ENCODE data around the gene TICAM2.

The TICAM2 gene

DNA sequence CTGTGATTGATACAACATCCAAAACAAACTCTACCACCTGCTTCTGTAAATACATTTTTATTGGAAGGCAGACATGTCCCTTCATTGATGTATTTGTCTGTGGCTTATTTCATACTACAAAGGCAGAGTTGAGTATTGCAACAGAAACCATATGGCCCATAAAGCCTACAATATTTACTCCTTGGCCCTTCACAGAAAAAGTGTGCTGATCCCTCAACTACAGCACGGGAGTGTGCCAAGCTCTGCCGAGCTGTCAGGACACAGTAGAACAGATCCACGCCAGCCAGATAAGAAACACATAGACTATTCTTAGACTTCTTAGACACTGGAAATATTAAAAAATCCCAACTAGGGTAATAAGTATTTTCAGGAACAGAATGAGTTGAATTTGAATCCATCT is 13.2 kb downstream of the TICAM2 start:
- TF ChIP-seq, protein P1, sequence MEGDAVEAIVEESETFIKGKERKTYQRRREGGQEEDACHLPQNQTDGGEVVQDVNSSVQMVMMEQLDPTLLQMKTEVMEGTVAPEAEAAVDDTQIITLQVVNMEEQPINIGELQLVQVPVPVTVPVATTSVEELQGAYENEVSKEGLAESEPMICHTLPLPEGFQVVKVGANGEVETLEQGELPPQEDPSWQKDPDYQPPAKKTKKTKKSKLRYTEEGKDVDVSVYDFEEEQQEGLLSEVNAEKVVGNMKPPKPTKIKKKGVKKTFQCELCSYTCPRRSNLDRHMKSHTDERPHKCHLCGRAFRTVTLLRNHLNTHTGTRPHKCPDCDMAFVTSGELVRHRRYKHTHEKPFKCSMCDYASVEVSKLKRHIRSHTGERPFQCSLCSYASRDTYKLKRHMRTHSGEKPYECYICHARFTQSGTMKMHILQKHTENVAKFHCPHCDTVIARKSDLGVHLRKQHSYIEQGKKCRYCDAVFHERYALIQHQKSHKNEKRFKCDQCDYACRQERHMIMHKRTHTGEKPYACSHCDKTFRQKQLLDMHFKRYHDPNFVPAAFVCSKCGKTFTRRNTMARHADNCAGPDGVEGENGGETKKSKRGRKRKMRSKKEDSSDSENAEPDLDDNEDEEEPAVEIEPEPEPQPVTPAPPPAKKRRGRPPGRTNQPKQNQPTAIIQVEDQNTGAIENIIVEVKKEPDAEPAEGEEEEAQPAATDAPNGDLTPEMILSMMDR (IDR thresholded peaks at IDR 0.05; ENCODE audit: borderline replicate concordance, insufficient read depth, low read depth, low read length), result no peak

DNA sequence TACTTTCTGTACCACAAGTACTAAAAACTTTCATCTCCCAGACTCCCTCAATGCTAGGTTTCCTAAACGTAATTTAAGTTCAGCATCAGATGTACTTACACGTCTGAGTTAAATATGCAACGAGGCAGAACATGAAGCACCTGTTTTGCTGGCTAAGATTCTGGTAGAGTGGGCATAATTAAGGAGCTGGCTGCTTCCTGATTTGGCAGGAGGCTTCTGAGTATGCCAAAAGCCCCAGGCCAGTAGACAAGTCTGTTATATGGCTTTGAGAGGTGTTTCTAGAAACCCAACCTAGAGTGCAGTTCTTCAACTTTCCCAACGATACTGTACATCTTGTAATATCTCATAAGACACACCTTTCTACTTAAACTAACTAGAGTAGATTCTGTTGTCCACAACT is 13.6 kb downstream of the TICAM2 start:
- TF ChIP-seq, protein P1 (IDR thresholded peaks at IDR 0.05; ENCODE audit: borderline replicate concordance, insufficient read depth, low read depth, low read length), result no peak
- no peak overlapping the region for H3K4me3 ChIP-seq (ENCODE audit: low read depth, low read length)

More for the DNA sequence above, 13.2 kb downstream of the TICAM2 start:
- no peak overlapping the region for H3K4me3 ChIP-seq (ENCODE audit: low read depth, low read length)

DNA sequence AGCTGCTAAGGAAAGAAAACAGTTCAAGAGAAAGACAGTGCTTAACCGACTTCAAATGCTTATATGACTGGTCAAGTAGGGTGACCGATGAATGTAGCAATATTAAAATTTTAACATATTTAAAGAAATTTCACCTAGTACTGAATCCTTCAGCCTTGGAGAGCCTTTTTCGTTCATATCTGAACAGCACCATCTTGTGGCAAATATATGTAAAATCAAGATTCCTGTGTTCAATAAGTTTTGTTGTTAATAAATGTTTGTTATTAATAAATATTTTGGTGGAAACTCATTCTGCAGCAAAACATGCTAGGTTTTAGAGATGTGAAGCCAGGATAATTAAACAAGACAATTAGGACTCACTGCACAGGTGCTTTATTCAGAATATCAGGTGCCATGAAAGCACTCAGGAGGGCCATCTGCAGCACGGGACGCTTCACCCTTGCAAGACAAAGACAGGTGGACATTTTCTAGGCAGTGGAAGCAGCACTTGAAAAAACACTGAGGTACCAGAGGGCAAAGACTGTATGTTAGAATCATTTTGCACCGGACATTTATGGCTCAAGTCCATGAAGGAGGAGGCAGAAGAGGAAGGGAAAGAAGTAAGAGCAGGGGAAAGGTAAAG is 15.6 kb downstream of the TICAM2 start:
- TF ChIP-seq, protein P1 (IDR thresholded peaks at IDR 0.05; ENCODE audit: borderline replicate concordance, insufficient read depth, low read depth, low read length), result no peak
- H3K4me3 ChIP-seq (ENCODE audit: low read depth, low read length), result no peak overlapping the region

DNA sequence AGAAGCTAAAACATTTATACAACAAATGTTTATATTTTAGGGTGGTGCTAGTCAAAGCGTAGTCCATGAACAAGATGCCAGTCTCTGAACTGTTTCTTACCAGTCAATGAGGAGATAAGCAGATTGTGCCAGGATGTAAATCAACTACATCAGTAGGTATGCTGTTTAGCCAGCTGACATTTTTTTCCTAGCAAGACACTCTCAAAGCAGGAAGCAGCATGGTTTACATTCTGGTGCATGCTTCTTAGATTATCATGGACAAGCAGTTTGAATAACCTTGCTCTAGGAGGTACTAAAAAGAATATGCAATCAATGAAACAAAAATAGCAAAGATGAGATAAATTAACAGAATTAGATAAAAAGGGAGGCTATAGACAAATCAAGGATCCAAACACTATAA is 17.0 kb downstream of the TICAM2 start:
- no peak overlapping the region for H3K4me3 ChIP-seq (ENCODE audit: low read depth, low read length)
- TF ChIP-seq, protein P1 (IDR thresholded peaks at IDR 0.05; ENCODE audit: borderline replicate concordance, insufficient read depth, low read depth, low read length), result no peak

DNA sequence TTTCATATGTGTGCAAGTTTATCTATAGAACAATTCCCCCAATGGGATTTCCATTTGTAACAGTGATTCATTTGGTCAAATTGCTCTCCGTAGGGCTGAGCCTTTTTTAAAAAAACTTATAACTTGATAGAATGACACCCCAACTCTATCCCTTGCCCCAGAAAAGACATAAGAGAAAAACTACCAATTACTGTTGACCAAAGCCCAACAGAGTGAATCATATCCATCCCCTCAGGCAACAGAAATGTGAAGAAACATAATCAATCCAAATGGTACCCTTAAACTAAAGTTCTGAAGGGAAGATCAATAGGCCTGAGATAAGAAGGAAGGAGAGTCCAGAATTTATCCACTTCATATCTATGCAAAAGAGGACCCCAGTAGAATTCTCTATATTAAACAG is 17.8 kb downstream of the TICAM2 start:
- TF ChIP-seq, protein P1 (IDR thresholded peaks at IDR 0.05; ENCODE audit: borderline replicate concordance, insufficient read depth, low read depth, low read length), result no peak
- no peak overlapping the region for H3K4me3 ChIP-seq (ENCODE audit: low read depth, low read length)

DNA sequence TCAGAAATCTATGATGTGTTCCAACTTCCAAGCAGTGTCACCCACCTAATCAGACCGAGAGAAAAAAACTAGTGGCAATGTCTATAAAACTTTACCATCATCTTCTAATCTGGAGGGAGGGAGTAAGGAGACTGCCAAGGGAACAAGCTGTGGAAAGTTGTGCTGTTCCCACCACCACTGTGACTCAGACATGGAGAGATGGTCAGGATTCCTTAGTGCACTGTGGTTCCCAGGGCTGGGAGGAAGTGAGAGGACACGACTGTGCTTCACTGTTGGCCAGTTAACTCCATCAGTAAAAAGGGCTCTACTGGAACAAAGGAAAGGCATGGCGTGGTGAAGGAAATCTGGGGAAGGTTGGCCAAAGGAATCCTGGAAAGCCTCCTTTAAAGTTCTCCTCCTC is 18.8 kb downstream of the TICAM2 start:
- TF ChIP-seq, protein P1 (IDR thresholded peaks at IDR 0.05; ENCODE audit: borderline replicate concordance, insufficient read depth, low read depth, low read length), result no peak
- no peak overlapping the region for H3K4me3 ChIP-seq (ENCODE audit: low read depth, low read length)

DNA sequence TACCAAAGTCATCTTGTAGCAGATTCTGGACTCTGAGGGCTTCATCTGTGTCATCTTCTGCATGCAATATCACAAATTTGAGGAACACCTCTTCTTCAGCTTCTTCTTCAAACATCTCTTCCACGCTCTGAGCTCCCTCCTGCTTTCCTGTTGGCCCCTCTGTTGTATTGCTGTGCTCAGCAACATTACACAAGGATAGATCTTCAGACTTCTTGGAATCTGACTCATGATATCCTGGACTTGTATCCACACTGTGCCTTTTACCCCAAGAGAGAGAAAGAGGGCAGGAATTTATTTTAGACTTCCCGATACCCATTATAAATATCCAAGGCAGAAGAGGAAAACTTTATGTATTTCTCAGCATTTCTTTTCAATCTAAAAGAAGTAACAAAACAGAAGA is 21.3 kb downstream of the TICAM2 start:
- TF ChIP-seq, protein P1 (IDR thresholded peaks at IDR 0.05; ENCODE audit: borderline replicate concordance, insufficient read depth, low read depth, low read length), result no peak

More for the DNA sequence above, 21.3 kb downstream of the TICAM2 start:
- no peak overlapping the region for H3K4me3 ChIP-seq (ENCODE audit: low read depth, low read length)
